ENCODE results near the gene TTC24. TPM values are rescaled to one million over a fixed set of nuclear protein-coding genes. Genes with fewer than 3 reads are reported as not detected.
A peak's percentile ranks its signal among the peaks of the same experiment; 100 is the strongest.
"Not testable (repeated sequence)": the region's sequence is repeated elsewhere in the genome, so short reads cannot be mapped to it uniquely, and the experiment has no call there.

Gene TTC24
- total RNA-seq, 1 donor, result not detected

DNA sequence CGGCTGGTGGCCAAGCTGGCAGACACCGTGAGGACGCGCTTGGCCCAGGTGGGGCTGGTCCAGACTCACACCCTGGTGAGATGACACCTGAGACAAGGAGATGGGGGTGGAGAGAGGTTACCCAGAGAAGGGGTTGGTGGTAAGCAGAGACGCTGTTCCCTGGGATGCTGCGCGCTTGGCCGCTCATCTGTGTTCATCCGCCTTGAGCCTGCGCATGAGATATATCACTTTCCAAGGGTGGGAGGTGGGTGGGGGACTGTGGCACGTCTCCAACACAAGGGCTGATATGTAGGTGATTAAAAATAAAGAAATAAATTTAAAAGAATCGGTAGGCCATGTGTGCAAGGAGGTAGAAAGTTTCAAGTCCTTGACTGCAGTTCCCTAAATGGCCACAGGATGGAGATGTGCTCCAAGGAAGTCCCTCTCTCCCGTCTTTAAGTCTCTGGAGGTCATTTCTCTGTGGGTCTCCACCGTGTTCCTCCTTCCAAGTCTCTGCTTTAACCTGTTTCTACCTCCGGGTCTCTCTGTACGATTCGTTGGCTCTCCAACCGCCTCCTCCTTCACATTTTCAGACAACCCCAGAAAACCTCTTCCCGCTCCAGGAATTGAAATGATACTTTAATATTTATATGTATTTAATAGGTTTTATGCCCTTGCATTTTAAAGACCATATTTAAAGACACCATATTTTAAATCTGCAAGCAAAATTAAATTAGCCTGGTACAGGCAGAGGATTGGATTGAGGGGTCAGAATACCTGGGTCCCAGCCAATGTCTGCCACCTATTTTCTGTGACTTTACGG, 4.5 kb downstream of the TTC24 start:
- TF ChIP-seq, protein P1, sequence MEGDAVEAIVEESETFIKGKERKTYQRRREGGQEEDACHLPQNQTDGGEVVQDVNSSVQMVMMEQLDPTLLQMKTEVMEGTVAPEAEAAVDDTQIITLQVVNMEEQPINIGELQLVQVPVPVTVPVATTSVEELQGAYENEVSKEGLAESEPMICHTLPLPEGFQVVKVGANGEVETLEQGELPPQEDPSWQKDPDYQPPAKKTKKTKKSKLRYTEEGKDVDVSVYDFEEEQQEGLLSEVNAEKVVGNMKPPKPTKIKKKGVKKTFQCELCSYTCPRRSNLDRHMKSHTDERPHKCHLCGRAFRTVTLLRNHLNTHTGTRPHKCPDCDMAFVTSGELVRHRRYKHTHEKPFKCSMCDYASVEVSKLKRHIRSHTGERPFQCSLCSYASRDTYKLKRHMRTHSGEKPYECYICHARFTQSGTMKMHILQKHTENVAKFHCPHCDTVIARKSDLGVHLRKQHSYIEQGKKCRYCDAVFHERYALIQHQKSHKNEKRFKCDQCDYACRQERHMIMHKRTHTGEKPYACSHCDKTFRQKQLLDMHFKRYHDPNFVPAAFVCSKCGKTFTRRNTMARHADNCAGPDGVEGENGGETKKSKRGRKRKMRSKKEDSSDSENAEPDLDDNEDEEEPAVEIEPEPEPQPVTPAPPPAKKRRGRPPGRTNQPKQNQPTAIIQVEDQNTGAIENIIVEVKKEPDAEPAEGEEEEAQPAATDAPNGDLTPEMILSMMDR (IDR thresholded peaks at IDR 0.05; ENCODE audit: insufficient read depth, low read length), result peak; percentile 96
- no peak overlapping the region for H3K4me3 ChIP-seq (ENCODE audit: low read depth, low read length)
- peak; percentile 92 for DNase-seq (ENCODE audit: low read depth)

DNA sequence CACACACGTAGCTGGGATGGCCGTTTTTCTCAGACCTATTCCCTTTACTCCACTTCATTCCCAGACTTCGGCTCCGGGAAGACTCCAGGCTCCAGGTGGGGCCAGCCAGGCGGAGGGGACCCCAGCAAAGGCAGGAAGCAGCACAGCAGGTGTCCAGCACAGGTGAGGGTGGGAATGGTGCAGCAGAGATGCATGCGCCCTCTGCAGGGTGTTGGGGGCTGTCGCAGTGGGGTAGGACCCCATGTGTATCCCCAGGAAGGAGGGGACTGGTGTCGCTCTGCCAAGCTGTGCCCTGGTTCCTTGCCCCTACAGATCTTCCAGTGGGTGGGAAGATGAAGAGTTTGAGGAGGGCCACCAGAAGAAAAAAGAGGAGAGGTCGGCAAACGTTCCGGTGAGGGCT, 5.3 kb downstream of the TTC24 start:
- no peak for DNase-seq (ENCODE audit: low read depth)
- no peak overlapping the region for H3K4me3 ChIP-seq (ENCODE audit: low read depth, low read length)
- TF ChIP-seq, protein P1 (IDR thresholded peaks at IDR 0.05; ENCODE audit: insufficient read depth, low read length), result no peak

DNA sequence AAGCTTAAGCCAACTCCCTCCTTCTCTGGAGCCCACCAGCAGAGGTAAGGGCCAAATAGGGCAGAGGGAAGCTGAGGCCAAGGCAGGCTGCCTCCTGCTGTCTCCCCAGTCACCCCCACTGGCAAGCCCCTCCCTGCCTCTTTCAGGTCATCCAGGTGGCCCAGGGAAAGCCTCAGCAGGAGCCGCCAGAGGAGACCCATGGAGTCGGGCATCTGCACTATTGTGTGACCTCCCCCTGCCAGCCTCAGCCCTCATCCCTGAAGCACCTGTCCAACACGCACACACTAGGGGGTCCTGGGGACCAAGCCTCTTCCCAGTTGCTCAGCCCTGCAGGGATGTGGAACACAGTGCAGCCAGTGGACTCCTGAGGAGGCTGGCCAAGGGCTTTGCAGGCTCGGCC, 6.8 kb downstream of the TTC24 start:
- no peak overlapping the region for H3K4me3 ChIP-seq (ENCODE audit: low read depth, low read length)
- TF ChIP-seq, protein P1 (IDR thresholded peaks at IDR 0.05; ENCODE audit: insufficient read depth, low read length), result no peak
- no peak for DNase-seq (ENCODE audit: low read depth)

DNA sequence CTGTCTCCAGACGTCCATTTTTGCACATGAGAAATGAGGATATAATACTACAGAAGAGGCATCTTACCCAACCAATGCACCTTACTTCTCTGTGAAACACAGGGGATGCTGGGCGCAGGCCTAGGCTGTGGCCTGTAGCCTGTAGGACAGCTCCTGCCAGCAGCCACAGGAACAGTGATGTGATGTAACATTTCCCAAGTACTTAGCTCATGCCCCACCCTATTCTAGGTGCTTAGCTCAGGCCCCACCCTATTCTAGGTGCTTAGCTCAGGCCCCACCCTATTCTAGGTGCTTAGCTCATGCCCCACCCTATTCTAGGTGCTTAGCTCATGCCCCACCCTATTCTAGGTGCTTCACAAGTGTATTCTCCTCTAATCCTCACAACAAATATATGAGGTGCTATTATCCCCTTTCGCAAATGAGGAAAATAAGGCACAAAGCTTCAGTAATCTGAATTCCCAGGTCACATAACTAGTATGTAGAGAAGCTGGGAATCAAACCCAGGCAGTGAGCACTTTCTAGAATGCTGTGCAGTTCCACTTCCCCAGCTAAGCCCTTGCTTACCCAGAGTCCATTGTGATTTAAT, 7.5 kb downstream of the TTC24 start:
- TF ChIP-seq, protein P1 (IDR thresholded peaks at IDR 0.05; ENCODE audit: insufficient read depth, low read length), result no peak
- no peak for DNase-seq (ENCODE audit: low read depth)
- H3K4me3 ChIP-seq (ENCODE audit: low read depth, low read length), result no peak overlapping the region

DNA sequence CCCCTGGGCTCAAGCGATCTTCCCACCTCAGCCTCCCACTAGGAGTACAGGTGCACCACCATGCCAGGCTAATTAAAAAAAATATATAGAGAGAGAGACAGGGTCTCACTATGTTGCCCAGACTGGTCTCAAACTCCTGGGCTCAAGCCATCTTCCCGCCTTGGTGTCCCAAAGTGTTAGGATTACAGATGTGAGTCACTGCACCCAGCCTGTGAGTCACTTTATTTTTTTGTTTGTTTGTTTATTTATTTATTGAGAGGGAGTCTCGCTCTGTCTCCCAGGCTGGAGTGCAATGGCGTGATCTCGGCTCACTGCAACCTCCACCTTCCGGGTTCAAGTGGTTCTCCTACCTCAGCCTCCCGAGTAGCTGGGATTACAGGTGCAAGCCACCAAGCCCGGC, 8.4 kb downstream of the TTC24 start:
- not testable (repeated sequence) for DNase-seq (ENCODE audit: low read depth); H3K4me3 ChIP-seq (ENCODE audit: low read depth, low read length)

DNA sequence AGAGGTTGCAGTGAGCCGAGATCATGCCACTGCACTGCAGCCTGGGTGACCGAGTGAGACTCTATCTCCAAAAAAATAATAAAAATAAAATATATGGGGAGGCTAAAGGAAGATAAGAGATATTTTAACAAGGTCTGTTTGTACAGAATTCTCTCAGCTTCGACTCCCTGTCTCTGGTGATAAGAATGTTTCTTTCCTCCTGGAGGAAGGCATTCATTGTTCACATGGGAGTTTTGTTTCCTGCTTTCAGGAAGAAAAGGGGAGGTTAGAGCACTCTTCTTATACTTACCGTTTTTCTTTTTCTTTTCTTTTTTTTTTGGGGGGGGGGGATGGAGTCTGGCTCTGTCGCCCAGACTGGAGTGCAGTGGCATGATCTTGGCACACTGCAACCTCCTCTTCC, 10.0 kb downstream of the TTC24 start:
- TF ChIP-seq, protein P1 (IDR thresholded peaks at IDR 0.05; ENCODE audit: insufficient read depth, low read length), result no peak
- no peak overlapping the region for H3K4me3 ChIP-seq (ENCODE audit: low read depth, low read length)
- no peak for DNase-seq (ENCODE audit: low read depth)

DNA sequence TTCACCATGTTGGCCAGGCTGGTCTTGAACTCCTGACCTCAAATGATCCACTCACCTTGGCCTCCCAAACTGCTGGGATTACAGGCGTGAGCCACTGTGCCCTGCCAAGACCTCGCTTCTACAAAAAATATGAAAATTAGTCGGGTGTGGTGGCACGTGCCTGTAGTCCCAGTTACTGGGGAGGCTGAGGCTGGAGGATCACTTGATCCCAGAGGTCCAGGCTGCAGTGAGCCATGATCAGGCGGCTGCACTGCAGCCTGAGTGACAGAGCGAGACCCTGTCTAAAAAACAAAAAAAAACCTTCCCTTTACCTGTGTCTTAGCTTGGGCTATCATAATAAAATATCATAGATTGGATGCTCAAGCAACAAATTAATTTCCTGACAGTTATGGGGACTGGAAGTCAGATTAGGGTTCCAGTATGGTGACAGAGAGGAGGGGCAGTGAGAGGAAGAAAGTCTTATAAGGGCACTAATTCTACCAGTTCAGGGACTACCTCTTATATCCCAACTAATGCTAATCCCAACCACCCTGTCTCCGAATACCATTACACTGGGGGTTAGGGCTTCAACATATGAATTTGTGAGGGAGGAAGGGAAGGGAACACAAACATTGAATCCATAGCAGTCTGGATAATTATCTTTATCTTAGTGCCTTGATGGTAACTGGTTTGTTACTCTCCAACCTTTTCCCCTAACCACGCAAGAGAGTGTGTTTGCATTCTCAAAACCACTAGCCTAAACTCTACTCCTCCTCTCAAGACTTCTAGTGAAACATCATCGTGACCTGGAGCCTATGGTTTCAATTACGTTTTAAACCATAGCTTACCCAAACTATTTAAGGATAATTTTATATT, 11.0 kb downstream of the TTC24 start:
- TF ChIP-seq, protein P1 (IDR thresholded peaks at IDR 0.05; ENCODE audit: insufficient read depth, low read length), result no peak
- DNase-seq (ENCODE audit: low read depth), result no peak
- H3K4me3 ChIP-seq (ENCODE audit: low read depth, low read length), result no peak overlapping the region

Data from fibroblast of the aortic adventitia (primary cell).